ENCODE results near the gene ABCD1. TPM values are rescaled to one million over a fixed set of nuclear protein-coding genes. Genes with fewer than 3 reads are reported as not detected.
A peak's percentile ranks its signal among the peaks of the same experiment; 100 is the strongest.

The ABCD1 gene
- total and polyA plus RNA-seq, 12 donors, result 9.3 to 24.2 (median 14.4) TPM

DNA sequence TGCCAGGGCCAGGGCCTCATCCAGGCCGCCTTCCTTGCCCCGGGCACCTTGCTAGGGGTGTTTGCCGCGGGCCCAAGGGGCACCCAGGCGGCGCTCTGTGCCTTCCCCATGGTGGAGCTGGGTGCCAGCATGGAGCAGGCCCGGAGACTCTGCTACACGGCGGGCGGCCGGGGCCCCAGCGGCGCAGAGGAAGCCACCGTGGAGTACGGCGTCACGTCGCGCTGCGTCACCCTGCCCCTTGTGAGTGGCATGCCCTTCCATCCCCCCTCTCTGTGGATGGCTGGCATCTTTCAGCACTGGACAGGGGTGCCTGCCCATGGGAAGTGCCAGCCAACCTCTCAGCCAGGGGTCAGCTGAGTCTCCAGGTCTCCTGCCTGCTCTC lies 43.0 kb downstream of the ABCD1 start:
- Histone ChIP-seq H3K27ac (no peak overlapping the region), H3K4me3 (no peak overlapping the region), H3K27me3 (peaks cover 0 to 11% (median 0%) of the 10 kb centered on the region in 7 donors), H3K4me1 (peaks cover 3 to 23% (median 15%) of the 10 kb centered on the region in 9 donors), H3K9me3 (no peaks in the 10 kb centered on the region), H3K36me3 (no peaks in the 10 kb centered on the region)
- 98 to 99% methylated on average over 9 to 20 of the region's 20 CpGs for WGBS, 2 donors
- peak in 1 of 2 donors; percentile 2 for DNase-seq
- intact Hi-C loops (cut with DNase I), result loop anchor here in 2 of 10 donors (5.0 to 10.0 kb wide), 2 partner anchors 185 to 187 kb away; no protein-coding TSS in a partner anchor
- ATAC-seq, result no peak
- TF ChIP-seq, protein P1, sequence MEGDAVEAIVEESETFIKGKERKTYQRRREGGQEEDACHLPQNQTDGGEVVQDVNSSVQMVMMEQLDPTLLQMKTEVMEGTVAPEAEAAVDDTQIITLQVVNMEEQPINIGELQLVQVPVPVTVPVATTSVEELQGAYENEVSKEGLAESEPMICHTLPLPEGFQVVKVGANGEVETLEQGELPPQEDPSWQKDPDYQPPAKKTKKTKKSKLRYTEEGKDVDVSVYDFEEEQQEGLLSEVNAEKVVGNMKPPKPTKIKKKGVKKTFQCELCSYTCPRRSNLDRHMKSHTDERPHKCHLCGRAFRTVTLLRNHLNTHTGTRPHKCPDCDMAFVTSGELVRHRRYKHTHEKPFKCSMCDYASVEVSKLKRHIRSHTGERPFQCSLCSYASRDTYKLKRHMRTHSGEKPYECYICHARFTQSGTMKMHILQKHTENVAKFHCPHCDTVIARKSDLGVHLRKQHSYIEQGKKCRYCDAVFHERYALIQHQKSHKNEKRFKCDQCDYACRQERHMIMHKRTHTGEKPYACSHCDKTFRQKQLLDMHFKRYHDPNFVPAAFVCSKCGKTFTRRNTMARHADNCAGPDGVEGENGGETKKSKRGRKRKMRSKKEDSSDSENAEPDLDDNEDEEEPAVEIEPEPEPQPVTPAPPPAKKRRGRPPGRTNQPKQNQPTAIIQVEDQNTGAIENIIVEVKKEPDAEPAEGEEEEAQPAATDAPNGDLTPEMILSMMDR (IDR thresholded peaks at IDR 0.05), result no peak

DNA sequence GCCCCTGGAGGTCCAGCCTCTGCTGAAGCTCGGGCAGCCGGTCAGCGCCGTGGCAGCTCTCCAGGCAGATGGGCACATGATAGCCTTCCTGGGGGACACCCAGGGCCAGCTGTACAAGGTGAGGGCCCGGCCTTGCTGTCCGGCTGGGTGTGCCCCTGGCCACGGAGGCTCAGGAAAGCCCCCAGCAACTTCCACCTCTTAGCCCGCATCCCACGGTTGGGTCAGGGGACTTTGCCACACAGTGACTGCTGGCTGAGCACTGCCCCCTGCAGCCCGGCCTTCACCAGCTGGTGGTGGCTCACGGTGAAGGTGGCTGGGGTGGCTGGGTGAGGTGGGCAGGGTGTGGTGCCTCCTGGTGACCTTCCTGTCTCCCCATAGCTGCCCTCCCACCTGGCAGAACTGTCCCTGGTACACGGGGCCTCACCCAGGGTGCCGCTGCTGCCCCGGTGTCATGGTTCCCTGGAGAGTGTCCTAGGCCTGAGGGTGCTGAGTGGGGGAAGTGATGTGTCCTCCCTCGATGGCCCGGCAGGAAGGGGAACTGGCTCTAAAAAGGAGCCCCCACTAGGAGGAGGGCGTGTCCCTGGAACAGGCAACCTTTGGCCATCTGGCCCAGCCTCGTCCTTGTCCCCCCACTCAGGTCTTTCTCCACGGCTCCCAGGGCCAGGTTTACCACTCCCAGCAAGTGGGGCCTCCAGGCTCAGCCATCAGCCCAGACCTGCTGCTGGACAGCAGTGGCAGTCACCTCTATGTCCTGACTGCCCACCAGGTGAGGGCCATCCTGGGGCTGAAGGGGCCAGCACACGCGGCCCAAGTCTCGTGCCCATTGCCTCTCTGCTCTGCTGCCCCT lies 43.9 kb downstream of the ABCD1 start:
- peaks cover 3 to 23% (median 15%) of the 10 kb centered on the region in 9 donors for H3K4me1 ChIP-seq
- H3K4me3 ChIP-seq, result no peak overlapping the region
- intact Hi-C loops (cut with DNase I), result loop anchor here in 2 of 10 donors (5.0 to 10.0 kb wide), 2 partner anchors 184 to 186 kb away; no protein-coding TSS in a partner anchor
- TF ChIP-seq, protein P1 (IDR thresholded peaks at IDR 0.05), result no peak
- H3K36me3 ChIP-seq, result no peaks in the 10 kb centered on the region
- 70 to 74% methylated on average over 14 to 22 of the region's 22 CpGs for WGBS, 2 donors
- H3K27ac ChIP-seq, result no peak overlapping the region
- H3K27me3 ChIP-seq, result peaks cover 0 to 11% (median 0%) of the 10 kb centered on the region in 7 donors
- DNase-seq (peak in 1 of 2 donors; percentile 5), ATAC-seq (no peak)
- H3K9me3 ChIP-seq, result no peaks in the 10 kb centered on the region

DNA sequence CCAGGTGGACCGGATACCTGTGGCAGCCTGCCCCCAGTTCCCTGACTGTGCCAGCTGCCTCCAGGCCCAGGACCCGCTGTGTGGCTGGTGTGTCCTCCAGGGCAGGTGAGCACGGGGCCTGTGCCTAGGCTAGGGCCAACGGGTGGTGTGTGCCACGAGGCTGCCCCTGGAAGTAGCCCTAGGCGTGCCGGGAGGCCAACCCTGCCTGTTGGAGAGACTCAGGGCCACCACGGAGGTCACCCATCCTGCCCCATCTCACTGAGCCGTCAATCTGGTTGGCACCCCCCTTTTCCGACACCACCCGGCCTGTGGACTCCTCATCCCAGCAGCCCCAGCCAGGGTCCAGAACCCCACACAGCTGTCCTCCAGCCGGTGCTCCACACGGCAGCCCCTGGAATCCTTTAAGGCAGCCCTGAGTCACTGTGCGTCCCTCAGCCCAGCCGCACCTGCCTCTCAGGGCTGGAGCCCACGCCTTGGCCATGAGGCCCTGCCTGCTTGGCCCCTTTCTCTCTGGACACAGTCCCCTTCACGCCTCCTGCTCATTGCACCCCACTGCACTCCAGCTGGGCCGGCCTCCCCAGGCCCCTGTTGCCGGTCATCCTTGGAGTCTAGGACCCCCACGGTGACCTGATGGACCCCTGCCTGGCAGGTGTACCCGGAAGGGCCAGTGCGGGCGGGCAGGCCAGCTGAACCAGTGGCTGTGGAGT lies 44.7 kb downstream of the ABCD1 start:
- peak in 1 of 2 donors; percentile 2 for DNase-seq
- TF ChIP-seq, protein P1 (IDR thresholded peaks at IDR 0.05), result no peak
- WGBS, 2 donors, result 88 to 90% methylated on average over 21 to 23 of the region's 23 CpGs
- Histone ChIP-seq H3K27me3 (peaks cover 0 to 11% (median 0%) of the 10 kb centered on the region in 7 donors), H3K4me1 (peaks cover 2 to 19% (median 12%) of the 10 kb centered on the region in 9 donors), H3K36me3 (no peaks in the 10 kb centered on the region), H3K4me3 (no peak overlapping the region), H3K27ac (no peak overlapping the region), H3K9me3 (no peaks in the 10 kb centered on the region)
- ATAC-seq, result no peak
- intact Hi-C loops (cut with DNase I), result loop anchor here in 2 of 10 donors (5.0 to 10.0 kb wide), 2 partner anchors 183 to 185 kb away; no protein-coding TSS in a partner anchor

All from heart right ventricle (tissue), 16 donors.